CD4-positive, alpha-beta memory T cell (primary cell): Measurements from ENCODE around the gene KRTAP10-11. TPM values are rescaled to one million over a fixed set of nuclear protein-coding genes. Genes with fewer than 3 reads are reported as not detected.
"Not testable (repeated sequence)": the region's sequence is repeated elsewhere in the genome, so short reads cannot be mapped to it uniquely, and the experiment has no call there.

Source experiments
- CTCF ChIA-PET: fragments of 350-600 bp; sonication (Branson Sonifier 250); formaldehyde crosslinking; loops from one replicate; lab custom pipeline; 2021; ENCODE audit warnings: inconsistent platforms; ENCODE audit not compliant: partially characterized antibody; lab: Charles Lee
- POLR2A ChIA-PET: fragments of 350-600 bp; sonication (Branson Sonifier 250); formaldehyde crosslinking; loops from one replicate; lab custom pipeline; 2021; ENCODE audit not compliant: partially characterized antibody; lab: Charles Lee
- DNase-seq, 5 donors: peaks; one replicate each; pipeline versions ENCODE4 v3.0.0 to v3.0.0-alpha.2; 2020 to 2022; ENCODE audit warnings: mixed read lengths in 1 of 5
- H3K27ac ChIP-seq: one replicate; pipeline ENCODE4 v1.7.0; 2013; ENCODE audit warnings: low read depth, low read length
- H3K27me3 ChIP-seq: 2 replicates; pipeline ENCODE4 v1.7.0; 2013; ENCODE audit warnings: mild to moderate bottlenecking, low read length, moderate library complexity; ENCODE audit not compliant: insufficient read depth
- H3K36me3 ChIP-seq: 2 replicates; pipeline ENCODE4 v1.7.0; 2013; ENCODE audit warnings: mild to moderate bottlenecking, low read length, moderate library complexity; ENCODE audit not compliant: insufficient read depth
- H3K4me1 ChIP-seq: 2 replicates; pipeline ENCODE4 v1.7.0; 2013; ENCODE audit warnings: mild to moderate bottlenecking, low read length, moderate library complexity; ENCODE audit not compliant: insufficient read depth
- H3K4me3 ChIP-seq, 2 donors: one replicate each; pipeline ENCODE4 v1.7.0; 2013; ENCODE audit warnings: low read length in 2 of 2, mild to moderate bottlenecking in 1 of 2
- H3K9me3 ChIP-seq, 2 donors: one replicate each; pipeline ENCODE4 v1.7.0; 2013; ENCODE audit warnings: low read length in 2 of 2, control low read depth in 1 of 2; ENCODE audit not compliant: control insufficient read depth in 1 of 2
- H3K27ac Mint-ChIP-seq, 7 donors: one replicate each; pipeline ENCODE4 v1.8.0; 2020 to 2021; ENCODE audit warnings: mixed read lengths in 7 of 7, mild to moderate bottlenecking in 6 of 7, inconsistent platforms in 3 of 7, moderate library complexity in 3 of 7
- H3K27me3 Mint-ChIP-seq, 2 donors: one replicate each; pipeline ENCODE4 v1.8.0; 2020 to 2021; ENCODE audit warnings: mixed read lengths in 2 of 2
- H3K36me3 Mint-ChIP-seq, 2 donors: one replicate each; pipeline ENCODE4 v1.8.0; 2020 to 2021; ENCODE audit warnings: mixed read lengths in 2 of 2, inconsistent platforms in 1 of 2, mild to moderate bottlenecking in 1 of 2
- H3K4me1 Mint-ChIP-seq, 4 donors: one replicate each; pipeline ENCODE4 v1.8.0; 2020 to 2021; ENCODE audit warnings: mixed read lengths in 4 of 4, mild to moderate bottlenecking in 1 of 4
- H3K4me3 Mint-ChIP-seq, 8 donors: one replicate each; pipeline ENCODE4 v1.8.0; 2020 to 2021; ENCODE audit warnings: mixed read lengths in 8 of 8, mild to moderate bottlenecking in 7 of 8, moderate library complexity in 6 of 8, inconsistent platforms in 3 of 8
- H3K9me3 Mint-ChIP-seq, 8 donors: one replicate each; pipeline ENCODE4 v1.8.0; 2020 to 2021; ENCODE audit warnings: mixed read lengths in 8 of 8, mild to moderate bottlenecking in 5 of 8, inconsistent platforms in 3 of 8, moderate library complexity in 1 of 8
- intact Hi-C: fragments of 100-400 bp; cut with micrococcal nuclease; formaldehyde crosslinking; loops from one replicate; pipeline ENCODE4 v1.15.1; 2023
- polyA plus RNA-seq, 2 donors: library from polyadenylated mRNA; unstranded; fragments of 300-500 nt; fragmentation: Illumina TruSeq; gene quantifications; one replicate each; pipeline ENCODE4 v1.2.3, GENCODE V29; 2021
- total RNA-seq, 2 experiments: library from RNA; stranded (reverse); gene quantifications; one replicate each; pipeline ENCODE4 v1.2.3, GENCODE V29; 2021

Gene KRTAP10-11
- total and polyA plus RNA-seq, 4 experiments from 2014 or later, result not detected

- H3K9me3 Mint-ChIP-seq, result peaks cover 2 to 26% (median 21%) of the 10 kb centered on the region in 8 donors
- CTCF ChIA-PET, H3K27me3 Mint-ChIP-seq, POLR2A ChIA-PET, H3K9me3 ChIP-seq, H3K27me3 ChIP-seq, H3K4me3 Mint-ChIP-seq, DNase-seq, H3K4me3 ChIP-seq, H3K27ac ChIP-seq, intact Hi-C loops, H3K36me3 ChIP-seq: not testable (repeated sequence)
- peaks cover 33 to 46% (median 41%) of the 10 kb centered on the region in 4 donors for H3K4me1 Mint-ChIP-seq
- H3K4me1 ChIP-seq, result peaks cover 33% of the 10 kb centered on the region
- peak overlapping the region in 2 of 7 donors; percentile 23 to 72 for H3K27ac Mint-ChIP-seq
- H3K36me3 Mint-ChIP-seq, result peaks cover 9 to 15% of the 10 kb centered on the region in 2 donors
Measured at GRCh38 chr21:44661567-44661966, 15.4 kb downstream of the KRTAP10-11 start.

DNA sequence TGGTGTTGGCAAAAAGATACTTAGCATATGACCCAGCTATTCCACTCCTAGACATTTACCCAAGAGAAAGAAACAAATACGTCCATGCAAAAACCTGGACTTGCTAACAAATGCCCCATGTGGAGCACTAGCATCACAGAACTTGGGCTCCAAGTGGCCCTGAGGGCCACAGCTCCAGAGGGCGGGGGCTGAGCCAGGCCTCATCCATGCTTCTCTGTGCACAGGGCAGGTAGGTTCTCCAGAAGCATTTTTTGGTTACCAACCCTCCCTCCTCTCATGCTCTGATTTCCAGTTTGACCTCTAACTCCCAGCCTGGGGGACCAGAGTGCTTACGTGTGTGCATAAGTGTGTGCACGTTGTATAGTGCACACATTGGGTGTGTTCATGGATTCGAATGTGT lies 18.5 kb downstream of the KRTAP10-11 start:
- H3K27ac ChIP-seq, result no peak overlapping the region
- H3K4me1 ChIP-seq, result peaks cover 4% of the 10 kb centered on the region
- Mint-ChIP-seq H3K9me3 (peaks cover 0 to 29% (median 13%) of the 10 kb centered on the region in 8 donors), H3K27me3 (no peaks in the 10 kb centered on the region), H3K27ac (no peak overlapping the region), H3K4me3 (no peak overlapping the region), H3K4me1 (peaks cover 3 to 14% (median 9%) of the 10 kb centered on the region in 4 donors), H3K36me3 (peaks cover 0 to 6% of the 10 kb centered on the region in 2 donors)
- no peaks in the 10 kb centered on the region for H3K36me3 ChIP-seq
- no peaks in the 10 kb centered on the region for H3K9me3 ChIP-seq
- ChIA-PET CTCF (interaction anchor here (1.0 kb wide), 1 partner anchor 9 kb away, joined by 3 read pairs; no protein-coding TSS in a partner anchor), POLR2A (interaction anchor here (1.2 kb wide), 1 partner anchor 8 kb away, joined by 3 read pairs; no protein-coding TSS in a partner anchor)
- intact Hi-C loops, result no loop called here
- H3K27me3 ChIP-seq, result no peaks in the 10 kb centered on the region
- no peak for DNase-seq
- no peak overlapping the region for H3K4me3 ChIP-seq

DNA sequence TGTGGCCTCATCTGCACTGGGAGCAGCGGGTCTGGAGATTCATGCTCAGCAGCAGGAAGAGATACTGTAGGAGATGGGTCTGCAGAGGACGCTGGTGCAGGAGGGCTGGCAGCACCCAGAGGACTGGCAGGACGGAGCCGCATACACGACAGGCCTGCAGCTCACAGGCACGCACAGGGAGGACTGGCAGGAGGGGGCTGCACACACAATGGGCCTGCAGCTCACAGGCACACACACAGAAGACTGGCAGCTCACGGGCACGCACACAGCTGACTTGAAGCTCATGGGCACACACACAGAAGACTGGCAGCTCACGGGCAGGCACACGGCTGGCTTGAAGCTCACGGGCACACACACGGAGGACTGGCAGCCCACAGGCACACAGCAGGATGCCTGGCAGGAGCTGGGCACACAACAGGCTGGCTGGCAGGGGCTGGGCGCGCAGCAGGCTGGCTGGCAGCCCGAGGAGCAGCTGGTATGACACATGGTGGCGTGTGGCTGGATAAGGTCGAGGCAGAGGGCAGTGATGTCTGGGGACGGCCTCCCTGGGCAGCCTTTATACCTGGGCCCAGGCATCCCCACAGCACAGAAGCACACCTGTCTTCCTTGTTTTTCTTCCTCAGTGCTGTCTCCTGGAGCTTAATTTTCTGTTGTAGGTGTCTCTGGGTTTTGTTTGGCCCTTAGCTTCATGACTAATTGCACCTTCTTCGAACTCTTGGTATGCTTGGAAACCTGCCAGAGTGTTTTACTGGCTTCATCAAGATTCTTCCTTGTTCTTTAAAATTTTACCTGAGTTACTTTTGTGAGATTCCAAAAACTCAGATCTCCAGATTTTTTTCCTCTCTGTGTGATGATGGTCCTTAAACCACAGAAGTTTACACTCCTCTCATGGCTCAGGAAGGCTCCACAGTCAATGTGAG lies 20.4 kb downstream of the KRTAP10-11 start, which contains the start of gene KRTAP12-2:
Gene KRTAP12-2, minus strand, starts transcription at position 527 of the 920 bp plus-strand sequence. Its CDS starts 41 bp downstream, at position 486.
- Histone ChIP-seq H3K36me3 (no peaks in the 10 kb centered on the region), H3K27ac (no peak within 1 kb of the TSS), H3K9me3 (no peaks in the 10 kb centered on the region), H3K4me1 (no peaks in the 10 kb centered on the region), H3K4me3 (no peak within 1 kb of the TSS), H3K27me3 (no peaks in the 10 kb centered on the region)
- peaks cover 0 to 3% of the 10 kb centered on the region in 2 donors for H3K36me3 Mint-ChIP-seq
- ChIA-PET CTCF (no interaction called here), POLR2A (interaction anchor here (0.9 to 1.9 kb wide), 2 partner anchors 9 to 47 kb away, joined by 5 read pairs; partner anchors contain the start of gene KRTAP12-3)
- intact Hi-C loops, result no loop called here
- H3K4me1 Mint-ChIP-seq, result peaks cover 0 to 5% (median under 1%) of the 10 kb centered on the region in 4 donors
- peaks cover 0 to 32% (median 16%) of the 10 kb centered on the region in 8 donors for H3K9me3 Mint-ChIP-seq
- DNase-seq, result no peak
- H3K27me3 Mint-ChIP-seq, result no peaks in the 10 kb centered on the region
- peak within 1 kb of the TSS in 2 of 7 donors; percentile 36 to 37 for H3K27ac Mint-ChIP-seq
- peak within 1 kb of the TSS in 1 of 8 donors; percentile 7 for H3K4me3 Mint-ChIP-seq

DNA sequence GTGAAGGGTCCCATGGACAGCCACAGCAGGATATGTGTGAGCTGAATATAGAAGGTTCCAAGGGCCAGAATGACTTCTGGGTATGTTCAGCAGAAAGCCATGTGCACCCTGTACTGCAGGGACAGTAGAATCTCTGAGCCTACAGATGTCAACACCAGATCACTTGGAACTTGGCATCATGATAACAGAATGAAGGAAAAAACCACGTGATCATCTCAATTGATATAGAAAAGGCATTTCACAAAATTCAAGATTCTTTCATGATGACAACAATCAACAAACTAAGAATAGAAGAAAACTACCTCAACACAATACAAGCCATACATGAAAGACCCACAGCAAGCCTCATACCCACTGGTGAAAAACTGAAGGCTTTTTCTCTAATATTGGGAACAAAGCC lies 21.4 kb downstream of the KRTAP10-11 start:
- peaks cover 0 to 4% (median 0%) of the 10 kb centered on the region in 4 donors for H3K4me1 Mint-ChIP-seq
- no peak overlapping the region for H3K4me3 Mint-ChIP-seq
- Histone ChIP-seq H3K9me3 (no peaks in the 10 kb centered on the region), H3K27ac (no peak overlapping the region), H3K36me3 (no peaks in the 10 kb centered on the region), H3K4me3 (no peak overlapping the region), H3K27me3 (no peaks in the 10 kb centered on the region), H3K4me1 (no peaks in the 10 kb centered on the region)
- no peaks in the 10 kb centered on the region for H3K27me3 Mint-ChIP-seq
- ChIA-PET CTCF (interaction anchor here (0.5 to 0.9 kb wide), 2 partner anchors 22 to 157 kb away, joined by 3 read pairs; no protein-coding TSS in a partner anchor), POLR2A (interaction anchor here (0.9 to 1.9 kb wide), 2 partner anchors 10 to 48 kb away, joined by 5 read pairs; partner anchors contain the start of gene KRTAP12-3)
- peaks cover 0 to 37% (median 21%) of the 10 kb centered on the region in 8 donors for H3K9me3 Mint-ChIP-seq
- peaks cover 3 to 6% of the 10 kb centered on the region in 2 donors for H3K36me3 Mint-ChIP-seq
- DNase-seq, result no peak
- intact Hi-C loops, result no loop called here
- H3K27ac Mint-ChIP-seq, result no peak overlapping the region

GRCh38 chr21:44670642-44671432 lies 24.6 kb downstream of the KRTAP10-11 start:
- no peak overlapping the region for H3K4me3 ChIP-seq
- peaks cover 0 to 42% (median 29%) of the 10 kb centered on the region in 8 donors for H3K9me3 Mint-ChIP-seq
- peaks cover 3 to 21% of the 10 kb centered on the region in 2 donors for H3K36me3 Mint-ChIP-seq
- DNase-seq, result no peak
- H3K27ac ChIP-seq, result no peak overlapping the region
- H3K4me1 ChIP-seq, result no peaks in the 10 kb centered on the region
- H3K9me3 ChIP-seq, result no peaks in the 10 kb centered on the region
- no peaks in the 10 kb centered on the region for H3K27me3 ChIP-seq
- peaks cover 0 to 4% (median 0%) of the 10 kb centered on the region in 4 donors for H3K4me1 Mint-ChIP-seq
- peaks cover 2% of the 10 kb centered on the region in 2 donors for H3K27me3 Mint-ChIP-seq
- CTCF ChIA-PET, result interaction anchor here (1.2 to 1.5 kb wide), 2 partner anchors 12 to 17 kb away, joined by 3 to 5 read pairs; no protein-coding TSS in a partner anchor
- POLR2A ChIA-PET, result no interaction called here
- no peak overlapping the region for H3K27ac Mint-ChIP-seq
- H3K36me3 ChIP-seq, result no peaks in the 10 kb centered on the region
- no peak overlapping the region for H3K4me3 Mint-ChIP-seq
- intact Hi-C loops, result no loop called here

- Mint-ChIP-seq H3K4me3 (no peak overlapping the region), H3K36me3 (peaks cover 3 to 21% of the 10 kb centered on the region in 2 donors), H3K4me1 (no peaks in the 10 kb centered on the region), H3K27me3 (peaks cover 2% of the 10 kb centered on the region in 2 donors), H3K9me3 (peaks cover 0 to 43% (median 29%) of the 10 kb centered on the region in 8 donors), H3K27ac (peak overlapping the region in 1 of 7 donors; percentile 27)
- Histone ChIP-seq H3K4me1 (no peaks in the 10 kb centered on the region), H3K27ac (no peak overlapping the region), H3K36me3 (no peaks in the 10 kb centered on the region), H3K9me3 (no peaks in the 10 kb centered on the region), H3K4me3 (no peak overlapping the region), H3K27me3 (no peaks in the 10 kb centered on the region)
- ChIA-PET CTCF (no interaction called here), POLR2A (interaction anchor here (0.6 kb wide), 1 partner anchor 8 kb away, joined by 3 read pairs; no protein-coding TSS in a partner anchor)
- no peak for DNase-seq
- intact Hi-C loops, result no loop called here
Measured at GRCh38 chr21:44671911-44672310, 25.7 kb downstream of the KRTAP10-11 start.
